Common myeloid progenitor, CD34-positive (primary cell): ENCODE results near the gene ZNF529.

ENCODE experiments used
- CTCF ChIA-PET: fragments of 350-600 bp; sonication (Branson Sonifier 250); formaldehyde crosslinking; loops from one replicate; lab custom pipeline; 2021; ENCODE audit warnings: antibody characterized with exemption; lab: Charles Lee
- POLR2A ChIA-PET: fragments of 350-600 bp; sonication (Branson Sonifier 250); formaldehyde crosslinking; loops from one replicate; lab custom pipeline; 2021; ENCODE audit warnings: antibody characterized with exemption; lab: Charles Lee
- DNase-seq, 3 donors: peaks; one replicate each; pipeline versions ENCODE4 v3.0.0 to v3.0.0-alpha.2; 2013
- H3K27ac ChIP-seq, 2 experiments: 1 replicate in 1 of 2; 2 replicates in 1 of 2; pipeline ENCODE4 v1.7.0; 2013; ENCODE audit warnings: inconsistent platforms in 2 of 2, low read length in 2 of 2, mild to moderate bottlenecking in 2 of 2, low read depth in 1 of 2, moderate library complexity in 1 of 2; ENCODE audit not compliant: severe bottlenecking in 2 of 2, insufficient read depth in 1 of 2, poor library complexity in 1 of 2
- H3K27me3 ChIP-seq, 5 experiments: replicated peaks in 2 of 5; 1 replicate in 3 of 5; 2 replicates in 2 of 5; pipeline versions ENCODE4 v1.6.1 to v1.7.0; 2013; ENCODE audit warnings: low read length in 4 of 5, mild to moderate bottlenecking in 2 of 5, moderate library complexity in 2 of 5, inconsistent platforms in 1 of 5; ENCODE audit not compliant: insufficient read depth in 5 of 5, control insufficient read depth in 4 of 5
- H3K36me3 ChIP-seq, 4 experiments: 1 replicate in 2 of 4; 2 replicates in 2 of 4; pipeline versions ENCODE4 v1.6.1 to v1.7.0; 2013; ENCODE audit warnings: low read length in 3 of 4, control low read depth in 1 of 4, mild to moderate bottlenecking in 1 of 4; ENCODE audit not compliant: control insufficient read depth in 4 of 4, insufficient read depth in 4 of 4
- H3K4me1 ChIP-seq, 4 experiments: 1 replicate in 3 of 4; 2 replicates in 1 of 4; pipeline versions ENCODE4 v1.6.1 to v1.7.1; 2013; ENCODE audit warnings: low read length in 3 of 4, mild to moderate bottlenecking in 3 of 4, control low read depth in 1 of 4, inconsistent platforms in 1 of 4, moderate library complexity in 1 of 4; ENCODE audit not compliant: control insufficient read depth in 4 of 4, insufficient read depth in 4 of 4; ENCODE audit errors: control extremely low read depth in 1 of 4
- H3K4me3 ChIP-seq, 7 experiments: 1 replicate in 4 of 7; 2 replicates in 3 of 7; pipeline versions ENCODE4 v1.5.1 to v1.7.0; 2013; ENCODE audit warnings: mild to moderate bottlenecking in 7 of 7, low read length in 6 of 7, moderate library complexity in 6 of 7, inconsistent platforms in 2 of 7, low read depth in 2 of 7, control low read depth in 1 of 7; ENCODE audit not compliant: insufficient read depth in 4 of 7, control insufficient read depth in 1 of 7; ENCODE audit errors: extremely low read depth in 1 of 7
- H3K9me3 ChIP-seq, 5 experiments: 1 replicate in 4 of 5; 2 replicates in 1 of 5; pipeline versions ENCODE4 v1.6.1 to v1.7.1; 2013; ENCODE audit warnings: low read length in 4 of 5, mild to moderate bottlenecking in 2 of 5, inconsistent platforms in 1 of 5, low read depth in 1 of 5, moderate library complexity in 1 of 5; ENCODE audit not compliant: control insufficient read depth in 4 of 5, insufficient read depth in 2 of 5; ENCODE audit errors: control extremely low read depth in 1 of 5
- WGBS: methylation state at CpG from one replicate; pipeline ENCODE4 v1.1.5; 2013; ENCODE audit not compliant: insufficient coverage; 5-methylcytosine and 5-hydroxymethylcytosine counted together

Gene ZNF529

DNA sequence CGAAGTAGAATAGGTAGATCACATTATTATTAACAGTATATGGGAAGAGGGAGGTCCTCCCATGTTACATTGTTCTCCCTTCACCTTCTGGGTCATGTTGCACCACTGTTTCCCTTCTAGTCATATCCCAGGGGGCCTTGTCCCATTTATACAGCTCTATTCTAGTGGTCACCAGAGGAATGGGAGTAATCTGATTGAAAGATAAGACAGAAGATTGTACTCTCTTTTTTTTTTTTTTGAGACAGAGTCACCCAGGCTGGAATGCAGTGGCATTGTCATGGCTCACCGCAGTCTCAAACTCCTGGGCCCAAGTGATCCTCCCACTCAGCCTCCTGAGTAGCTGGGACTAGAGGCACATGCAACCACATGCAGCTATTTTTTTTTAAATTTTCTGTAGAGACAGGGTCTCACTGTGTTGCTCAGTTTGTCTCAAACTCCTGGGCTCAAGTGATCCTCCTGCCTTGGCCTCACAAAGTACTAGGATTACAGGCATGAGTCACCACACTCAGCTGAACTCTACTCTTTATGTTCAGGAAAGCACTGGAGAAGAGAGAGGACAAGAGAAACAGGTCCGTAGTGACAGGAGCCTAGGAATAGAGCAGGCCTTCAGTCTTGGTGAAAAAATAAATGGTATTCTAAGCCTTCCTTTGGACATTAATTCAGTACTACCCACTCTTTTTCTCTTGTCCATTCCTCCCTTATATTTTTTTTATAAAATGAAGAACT is 4.3 kb upstream of the ZNF529 start:
- Histone ChIP-seq H3K27ac (no peak overlapping the region), H3K27me3 (no peaks in the 10 kb centered on the region), H3K4me1 (peaks cover 4 to 15% (median 8%) of the 10 kb centered on the region in 4 experiments), H3K4me3 (peak overlapping the region in 1 of 7 experiments; percentile 5), H3K9me3 (peaks cover 10 to 47% (median 32%) of the 10 kb centered on the region in 5 experiments), H3K36me3 (peaks cover 21 to 63% (median 45%) of the 10 kb centered on the region in 4 experiments)
- DNase-seq: no peak
- ChIA-PET CTCF (no interaction called here), POLR2A (no interaction called here)
- 100% methylated on average over 1 of the region's 3 CpGs for WGBS

DNA sequence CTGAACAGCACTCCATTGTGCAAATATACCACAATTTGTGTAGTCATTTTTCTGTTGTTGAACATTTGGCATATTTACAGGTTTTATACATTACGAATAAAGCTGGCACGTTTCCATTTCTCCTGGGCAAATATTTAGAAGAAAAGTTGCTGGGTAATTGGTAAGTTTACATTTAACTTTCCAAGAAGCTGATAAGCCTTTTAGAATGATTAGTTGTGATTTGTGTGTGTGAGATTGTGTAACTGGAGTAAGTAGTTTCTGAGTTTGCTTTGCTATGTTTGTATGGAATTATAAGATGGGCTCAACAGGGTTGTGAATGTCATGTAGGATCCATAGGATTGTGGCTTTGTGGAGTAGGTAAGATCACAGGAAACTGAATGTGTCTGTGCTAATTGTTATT is 1.6 kb upstream of the ZNF529 start:
- DNase-seq: no peak
- H3K36me3 ChIP-seq: peaks cover 16 to 48% (median 36%) of the 10 kb centered on the region in 4 experiments
- no peaks in the 10 kb centered on the region for H3K27me3 ChIP-seq
- ChIA-PET CTCF (no interaction called here), POLR2A (no interaction called here)
- peaks cover 9 to 22% (median 12%) of the 10 kb centered on the region in 4 experiments for H3K4me1 ChIP-seq
- H3K9me3 ChIP-seq: peaks cover 8 to 32% (median 29%) of the 10 kb centered on the region in 5 experiments
- no peak overlapping the region for H3K27ac ChIP-seq
- peak overlapping the region in 5 of 7 experiments; percentile 32 to 94 (median 90) for H3K4me3 ChIP-seq
- 100% methylated on average over 2 of the region's 2 CpGs for WGBS

GRCh38 chr19:36573895-36574720 is 1.0 kb upstream of the ZNF529 start:
- CTCF ChIA-PET: interaction anchor here (1.2 kb wide), 1 partner anchor 85 kb away, joined by 3 read pairs; the partner anchor contains the start of gene ZNF566
- Histone ChIP-seq H3K27me3 (no peaks in the 10 kb centered on the region), H3K9me3 (peaks cover 4 to 32% (median 28%) of the 10 kb centered on the region in 5 experiments), H3K36me3 (peaks cover 14 to 48% (median 37%) of the 10 kb centered on the region in 4 experiments), H3K4me1 (peaks cover 9 to 22% (median 12%) of the 10 kb centered on the region in 4 experiments), H3K4me3 (peak overlapping the region; percentile 66 to 94 (median 90)), H3K27ac (peak overlapping the region; percentile 90 to 96)
- POLR2A ChIA-PET: interaction anchor here (1.1 to 1.9 kb wide), 2 partner anchors 46 to 85 kb away, joined by 3 to 10 read pairs; partner anchors contain the start of gene ZNF260
- 39% methylated on average over 13 of the region's 18 CpGs for WGBS
- peak in 2 of 3 donors; percentile 24 to 71 for DNase-seq

DNA sequence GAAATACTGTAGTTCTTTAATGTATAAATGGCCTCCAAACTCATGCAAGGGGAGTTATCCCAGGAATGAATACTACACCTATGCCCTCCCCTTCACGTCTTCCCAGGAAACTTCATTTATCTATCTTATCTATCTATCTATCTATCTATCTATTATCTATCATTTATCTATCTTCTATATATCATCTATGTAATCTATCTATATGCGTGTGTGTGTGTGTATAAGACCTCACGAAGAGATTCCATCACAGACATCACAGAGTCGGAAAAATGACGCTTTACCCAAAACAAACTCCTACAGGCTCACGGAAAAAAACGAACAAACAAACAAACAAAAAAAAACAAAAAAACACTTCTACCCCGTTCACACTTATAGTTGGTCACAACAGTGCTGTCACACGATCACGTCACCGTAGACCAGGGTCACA is 486 bp downstream of the ZNF529 start:
- ChIA-PET POLR2A (interaction anchor here (0.6 to 1.9 kb wide), 3 partner anchors 14 to 44 kb away, joined by 3 to 10 read pairs (median 5); partner anchors contain the start of genes ZNF260 and ZNF382), CTCF (interaction anchor here (1.0 to 1.2 kb wide), 2 partner anchors 10 to 83 kb away, joined by 3 read pairs; partner anchors contain the start of gene ZNF566)
- H3K27ac ChIP-seq: peak overlapping the region; percentile 90 to 96
- peaks cover 6 to 33% (median 30%) of the 10 kb centered on the region in 5 experiments for H3K9me3 ChIP-seq
- H3K4me3 ChIP-seq: peak overlapping the region; percentile 66 to 94 (median 90)
- 0% methylated on average over 3 of the region's 11 CpGs for WGBS
- peaks cover 20 to 46% (median 36%) of the 10 kb centered on the region in 4 experiments for H3K36me3 ChIP-seq
- DNase-seq: no peak
- no peaks in the 10 kb centered on the region for H3K27me3 ChIP-seq
- peaks cover 9 to 22% (median 12%) of the 10 kb centered on the region in 4 experiments for H3K4me1 ChIP-seq

GRCh38 chr19:36564391-36564790 is 8.7 kb downstream of the ZNF529 start:
- Histone ChIP-seq H3K4me3 (no peak overlapping the region), H3K9me3 (peaks cover 18 to 78% (median 54%) of the 10 kb centered on the region in 5 experiments), H3K27ac (no peak overlapping the region), H3K36me3 (peaks cover 19 to 70% (median 31%) of the 10 kb centered on the region in 4 experiments), H3K4me1 (no peaks in the 10 kb centered on the region), H3K27me3 (no peaks in the 10 kb centered on the region)
- CTCF ChIA-PET: no interaction called here
- DNase-seq: no peak
- WGBS: no CpG with 5 or more reads among the region's 1 CpG
- POLR2A ChIA-PET: no interaction called here

DNA sequence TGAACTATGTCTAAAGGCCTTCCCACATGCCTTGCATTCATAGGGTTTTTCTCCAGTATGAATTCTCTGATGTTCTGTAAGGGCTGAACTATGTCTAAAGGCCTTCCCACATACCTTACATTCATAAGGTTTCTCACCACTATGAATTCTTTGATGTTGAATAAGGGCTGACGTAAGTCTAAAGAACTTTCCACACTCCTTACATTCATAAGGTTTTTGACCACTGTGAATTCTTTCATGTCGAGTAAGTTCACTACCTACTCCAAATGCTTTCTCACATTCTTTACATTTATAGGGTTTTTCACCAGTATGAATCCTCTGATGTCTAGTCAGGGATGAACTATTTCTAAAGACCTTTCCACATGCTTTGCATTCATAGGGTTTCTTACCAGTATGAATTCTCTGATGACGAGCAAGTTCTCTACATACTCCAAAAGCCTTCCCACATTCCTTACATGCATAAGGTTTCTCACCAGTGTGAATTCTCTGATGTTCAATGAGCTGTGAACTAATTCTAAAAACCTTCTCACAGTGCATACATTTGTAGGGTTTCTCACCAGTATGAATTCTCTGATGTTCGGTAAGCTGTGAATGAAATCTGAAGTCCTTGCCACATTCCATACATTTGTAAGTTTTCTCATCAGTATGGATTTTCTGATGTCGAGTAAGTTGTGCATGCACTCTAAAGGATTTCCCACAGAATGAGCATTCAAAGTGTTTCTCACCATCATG is 25.9 kb downstream of the ZNF529 start:
- H3K36me3 ChIP-seq: peaks cover 30 to 91% (median 50%) of the 10 kb centered on the region in 4 experiments
- 98% methylated on average over 4 of the region's 5 CpGs for WGBS
- CTCF ChIA-PET: no interaction called here

More for the DNA sequence above, 25.9 kb downstream of the ZNF529 start:
- Histone ChIP-seq H3K9me3 (peaks cover 34 to 96% (median 45%) of the 10 kb centered on the region in 5 experiments), H3K27me3 (no peaks in the 10 kb centered on the region), H3K4me1 (no peaks in the 10 kb centered on the region), H3K27ac (no peak overlapping the region), H3K4me3 (no peak overlapping the region)
- POLR2A ChIA-PET: no interaction called here
- DNase-seq: peak; percentile 14 to 45 (median 42)
